Fibroblast of pulmonary artery (primary cell): ENCODE data around the gene TAS2R3.

ENCODE experiments used
- DNase-seq: peaks from one replicate; pipeline ENCODE4 v3.0.0-alpha.2; 2010; ENCODE audit warnings: low read depth
- H3K4me3 ChIP-seq: replicated peaks from 2 replicates; pipeline ENCODE4 v1.5.1; 2011; ENCODE audit warnings: low read depth, mild to moderate bottlenecking, control low read depth, low read length, moderate library complexity
- TF ChIP-seq, protein P1 (sequence below): IDR thresholded peaks from 2 replicates; pipeline ENCODE4 v1.5.1; 2011; ENCODE audit warnings: mild to moderate bottlenecking, control low read depth, low read length, inconsistent platforms; ENCODE audit errors: missing control alignments

TAS2R3 gene

DNA sequence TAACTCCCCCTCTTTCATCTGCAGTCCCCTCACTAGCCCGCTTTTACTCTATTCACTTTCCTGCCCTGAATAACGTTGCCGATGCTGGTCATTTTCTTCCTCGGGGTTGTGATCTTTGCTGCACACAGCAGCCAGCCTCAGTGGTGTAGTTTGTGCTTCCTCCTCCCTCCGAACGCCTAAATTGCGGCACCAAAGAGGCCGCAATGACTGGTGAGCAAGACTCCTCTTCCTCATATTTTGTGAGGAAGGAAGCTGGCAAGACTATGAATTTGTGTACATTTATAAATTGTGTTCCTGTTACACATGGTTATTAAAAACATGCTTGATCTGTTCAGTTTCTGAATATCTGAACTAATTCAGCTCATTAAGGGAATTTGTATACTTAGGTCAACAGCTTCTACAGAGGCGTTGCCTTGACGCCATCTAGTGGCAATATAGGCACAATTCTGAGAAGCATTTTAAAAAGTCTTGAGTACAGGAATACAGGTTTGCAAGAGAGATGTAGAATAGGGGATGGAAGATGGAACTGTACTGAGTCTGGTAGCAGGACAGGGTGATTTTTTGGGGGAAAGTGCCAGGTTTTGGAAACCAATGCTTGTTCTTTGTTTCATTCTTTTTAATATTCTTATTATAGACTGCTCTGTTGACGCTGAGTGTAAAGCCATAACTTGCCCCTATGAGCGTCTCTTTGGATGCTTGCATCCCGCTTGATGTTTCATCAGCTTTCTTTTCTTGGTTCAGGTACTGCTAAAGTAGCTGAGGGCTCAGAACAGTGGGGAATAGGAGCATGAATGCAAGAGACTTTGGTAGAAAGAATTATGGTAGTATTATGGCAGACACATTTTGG, 22.0 kb downstream of the TAS2R3 start:
- DNase-seq, result peak; percentile 72
- TF ChIP-seq, protein P1, sequence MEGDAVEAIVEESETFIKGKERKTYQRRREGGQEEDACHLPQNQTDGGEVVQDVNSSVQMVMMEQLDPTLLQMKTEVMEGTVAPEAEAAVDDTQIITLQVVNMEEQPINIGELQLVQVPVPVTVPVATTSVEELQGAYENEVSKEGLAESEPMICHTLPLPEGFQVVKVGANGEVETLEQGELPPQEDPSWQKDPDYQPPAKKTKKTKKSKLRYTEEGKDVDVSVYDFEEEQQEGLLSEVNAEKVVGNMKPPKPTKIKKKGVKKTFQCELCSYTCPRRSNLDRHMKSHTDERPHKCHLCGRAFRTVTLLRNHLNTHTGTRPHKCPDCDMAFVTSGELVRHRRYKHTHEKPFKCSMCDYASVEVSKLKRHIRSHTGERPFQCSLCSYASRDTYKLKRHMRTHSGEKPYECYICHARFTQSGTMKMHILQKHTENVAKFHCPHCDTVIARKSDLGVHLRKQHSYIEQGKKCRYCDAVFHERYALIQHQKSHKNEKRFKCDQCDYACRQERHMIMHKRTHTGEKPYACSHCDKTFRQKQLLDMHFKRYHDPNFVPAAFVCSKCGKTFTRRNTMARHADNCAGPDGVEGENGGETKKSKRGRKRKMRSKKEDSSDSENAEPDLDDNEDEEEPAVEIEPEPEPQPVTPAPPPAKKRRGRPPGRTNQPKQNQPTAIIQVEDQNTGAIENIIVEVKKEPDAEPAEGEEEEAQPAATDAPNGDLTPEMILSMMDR, result peak; percentile 90
- no peak overlapping the region for H3K4me3 ChIP-seq

DNA sequence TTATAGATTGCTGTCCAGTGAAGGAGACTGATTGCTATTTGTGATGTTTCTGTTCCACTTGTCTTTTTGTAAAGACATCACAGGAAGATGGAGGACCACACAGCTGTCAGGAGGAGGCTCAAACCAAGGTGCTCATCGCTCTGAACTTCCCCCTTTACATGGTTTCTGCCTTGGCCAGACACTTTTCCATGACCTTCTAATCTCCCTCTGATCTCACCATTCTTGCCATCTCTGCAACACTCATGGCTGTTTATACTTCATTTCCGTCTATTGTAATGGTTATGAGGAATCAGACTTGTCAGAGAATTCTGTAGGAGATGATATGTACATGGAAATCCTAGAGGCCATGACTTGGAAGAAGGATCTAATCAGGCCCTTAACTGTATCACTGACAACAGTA, 24.4 kb downstream of the TAS2R3 start:
- TF ChIP-seq, protein P1, result no peak
- no peak for DNase-seq
- no peak overlapping the region for H3K4me3 ChIP-seq

DNA sequence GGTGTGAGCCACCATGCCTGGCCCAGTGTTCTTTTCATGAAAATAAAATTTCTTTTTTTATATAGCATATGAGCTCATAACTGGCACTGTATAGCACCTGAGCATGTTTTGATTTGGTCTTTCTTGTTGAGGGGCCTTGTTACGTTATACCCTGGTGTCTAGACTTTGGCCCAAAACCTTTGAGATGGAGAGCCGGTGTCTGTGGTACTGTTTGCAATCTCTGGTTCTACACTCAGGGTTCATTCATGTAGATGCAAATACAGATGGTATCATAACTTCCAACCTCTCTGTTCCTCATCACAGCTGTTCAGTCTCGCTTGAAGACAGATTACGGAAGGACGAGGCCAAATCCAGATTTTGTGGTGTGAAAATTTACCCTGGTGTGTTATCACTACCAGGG, 26.0 kb downstream of the TAS2R3 start, which contains the start of gene TAS2R5:
TAS2R5 (plus strand) TSS at position 301 of the 400 bp plus-strand sequence. CDS start 145 bp downstream, outside the sequence.
- TF ChIP-seq, protein P1, result no peak
- no peak for DNase-seq
- no peak within 1 kb of the TSS for H3K4me3 ChIP-seq

DNA sequence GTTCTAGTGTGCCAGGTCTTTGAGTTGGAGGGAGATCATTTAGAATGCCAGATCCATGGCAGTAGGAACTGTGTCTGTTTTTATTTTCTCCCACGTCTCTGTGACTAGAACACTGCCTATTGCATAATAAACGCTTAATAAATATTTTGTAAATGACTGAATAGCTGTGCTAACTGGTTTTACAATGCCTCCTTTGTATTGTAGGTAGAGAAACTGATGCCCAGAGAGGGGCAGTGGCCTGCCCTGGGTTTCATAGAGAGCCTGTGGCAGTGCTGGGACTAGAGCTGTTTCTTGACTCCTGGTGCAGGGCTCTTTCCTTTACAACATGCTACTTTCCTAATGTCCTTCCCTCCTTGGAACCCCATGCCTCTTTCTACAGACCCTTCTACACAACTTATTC, 28.6 kb downstream of the TAS2R3 start:
- H3K4me3 ChIP-seq, result no peak overlapping the region
- TF ChIP-seq, protein P1, result no peak
- DNase-seq, result no peak
